ENCODE data around the gene GCNT3. TPM values are rescaled to one million over a fixed set of nuclear protein-coding genes. Genes with fewer than 3 reads are reported as not detected.
"Not testable (repeated sequence)": the region's sequence is repeated elsewhere in the genome, so short reads cannot be mapped to it uniquely, and the experiment has no call there.

GCNT3 gene
- total RNA-seq, 4 donors from 2014 or later = 1.5 TPM; not detected in 3

DNA sequence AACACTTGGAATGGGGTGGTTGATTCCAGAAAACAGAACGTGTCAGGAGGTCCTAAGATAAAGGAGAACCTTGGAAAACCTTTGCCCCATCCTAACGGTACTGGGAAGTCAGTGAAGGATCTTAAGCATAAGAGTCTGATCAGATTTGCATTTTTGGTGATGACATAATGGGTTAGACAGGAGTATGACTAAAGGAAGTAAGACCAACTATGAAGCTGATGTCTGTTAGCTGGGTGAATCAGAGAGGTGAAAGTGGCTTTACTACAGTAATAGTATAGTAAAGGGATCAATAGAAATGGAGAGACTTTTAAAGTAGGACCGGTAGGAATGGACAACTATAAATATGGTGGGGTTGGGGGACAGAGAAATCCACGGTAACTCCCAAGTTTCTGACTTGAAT is 33.2 kb downstream of the GCNT3 start:
- intact Hi-C loops (cut with DNase I; ENCODE audit: low total_unique reads) = no loop called here
- TF ChIP-seq, protein P1, sequence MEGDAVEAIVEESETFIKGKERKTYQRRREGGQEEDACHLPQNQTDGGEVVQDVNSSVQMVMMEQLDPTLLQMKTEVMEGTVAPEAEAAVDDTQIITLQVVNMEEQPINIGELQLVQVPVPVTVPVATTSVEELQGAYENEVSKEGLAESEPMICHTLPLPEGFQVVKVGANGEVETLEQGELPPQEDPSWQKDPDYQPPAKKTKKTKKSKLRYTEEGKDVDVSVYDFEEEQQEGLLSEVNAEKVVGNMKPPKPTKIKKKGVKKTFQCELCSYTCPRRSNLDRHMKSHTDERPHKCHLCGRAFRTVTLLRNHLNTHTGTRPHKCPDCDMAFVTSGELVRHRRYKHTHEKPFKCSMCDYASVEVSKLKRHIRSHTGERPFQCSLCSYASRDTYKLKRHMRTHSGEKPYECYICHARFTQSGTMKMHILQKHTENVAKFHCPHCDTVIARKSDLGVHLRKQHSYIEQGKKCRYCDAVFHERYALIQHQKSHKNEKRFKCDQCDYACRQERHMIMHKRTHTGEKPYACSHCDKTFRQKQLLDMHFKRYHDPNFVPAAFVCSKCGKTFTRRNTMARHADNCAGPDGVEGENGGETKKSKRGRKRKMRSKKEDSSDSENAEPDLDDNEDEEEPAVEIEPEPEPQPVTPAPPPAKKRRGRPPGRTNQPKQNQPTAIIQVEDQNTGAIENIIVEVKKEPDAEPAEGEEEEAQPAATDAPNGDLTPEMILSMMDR (IDR thresholded peaks at IDR 0.05) = no peak
- TF ChIP-seq POLR2A (IDR thresholded peaks at IDR 0.05) = no peak
- WGBS, 2 donors = 88 to 92% methylated on average over 4 of the region's 4 CpGs
- no peak overlapping the region for H3K4me3 ChIP-seq (ENCODE audit: low read depth, poor library complexity, severe bottlenecking)
- DNase-seq (ENCODE audit: low spot score in 2 of 2) = no peak

DNA sequence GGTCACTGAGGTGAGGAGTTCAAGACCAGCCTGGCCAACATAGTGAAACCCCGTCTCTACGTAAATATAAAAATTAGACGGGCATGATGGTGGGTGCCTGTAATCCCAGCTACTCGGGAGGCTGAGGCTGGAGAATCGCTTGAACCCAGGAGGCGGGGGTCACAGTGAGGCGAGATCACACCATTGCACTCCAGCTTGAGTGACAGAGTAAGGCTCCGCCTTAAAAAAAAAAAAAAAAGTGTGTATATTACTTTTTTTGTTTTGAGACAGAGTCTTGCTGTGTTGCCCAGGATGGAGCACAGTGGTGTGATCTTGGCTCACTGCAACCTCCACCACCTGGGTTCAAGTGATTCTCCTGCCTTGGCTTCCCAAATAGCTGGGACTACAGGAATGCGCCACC is 34.2 kb downstream of the GCNT3 start:
- DNase-seq (ENCODE audit: low spot score in 2 of 2); intact Hi-C loops (cut with DNase I; ENCODE audit: low total_unique reads); H3K4me3 ChIP-seq (ENCODE audit: low read depth, poor library complexity, severe bottlenecking): not testable (repeated sequence)
- WGBS, 2 donors = 95 to 97% methylated on average over 9 of the region's 9 CpGs

DNA sequence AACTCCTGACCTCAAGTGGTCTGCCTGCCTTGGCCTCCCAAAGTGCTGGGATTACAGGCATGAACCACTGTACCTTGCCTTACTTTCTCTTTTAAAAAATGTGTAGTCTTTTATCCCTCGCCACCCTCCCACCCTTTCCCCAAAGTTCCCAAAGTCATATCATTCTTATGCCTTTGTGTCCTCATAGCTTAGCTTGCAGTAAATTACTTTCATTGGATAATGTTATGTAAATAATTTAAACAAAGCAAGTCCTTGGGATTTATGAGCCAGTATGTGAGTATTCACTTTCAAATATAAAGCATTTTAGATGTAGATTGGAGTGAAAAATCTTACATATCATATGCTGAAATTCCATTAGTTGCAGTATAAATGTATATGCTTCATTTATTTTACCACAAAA is 34.7 kb downstream of the GCNT3 start:
- WGBS, 2 donors = 95 to 100% methylated on average over 1 of the region's 1 CpG

DNA sequence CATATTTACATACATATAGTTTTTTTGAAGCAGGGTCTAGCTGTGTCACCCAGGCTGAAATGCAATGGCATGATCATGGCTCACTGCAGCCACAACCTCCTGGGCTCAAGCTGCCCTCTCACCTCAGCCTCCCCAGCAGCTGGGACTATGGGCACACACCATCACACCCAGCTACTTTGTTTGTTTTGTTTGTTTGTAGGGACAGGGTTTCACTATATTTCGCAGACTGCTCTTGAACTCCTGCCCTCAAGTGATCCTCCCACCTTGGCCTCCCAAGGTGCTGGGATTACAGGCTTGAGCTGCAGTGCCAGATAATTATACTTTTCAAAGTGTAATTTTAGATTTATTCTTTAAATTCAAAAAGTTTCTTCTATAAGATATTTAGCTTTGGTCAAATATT is 35.5 kb downstream of the GCNT3 start:
- no peak for DNase-seq (ENCODE audit: low spot score in 2 of 2)
- 97 to 100% methylated on average over 1 of the region's 1 CpG for WGBS, 2 donors
- H3K4me3 ChIP-seq (ENCODE audit: low read depth, poor library complexity, severe bottlenecking) = no peak overlapping the region
- intact Hi-C loops (cut with DNase I; ENCODE audit: low total_unique reads) = no loop called here
- no peak for TF ChIP-seq POLR2A (IDR thresholded peaks at IDR 0.05)
- TF ChIP-seq, protein P1 (IDR thresholded peaks at IDR 0.05) = no peak

More for the DNA sequence above, 34.7 kb downstream of the GCNT3 start:
- no peak for DNase-seq (ENCODE audit: low spot score in 2 of 2)
- no peak overlapping the region for H3K4me3 ChIP-seq (ENCODE audit: low read depth, poor library complexity, severe bottlenecking)
- intact Hi-C loops (cut with DNase I; ENCODE audit: low total_unique reads) = no loop called here
- no peak for TF ChIP-seq POLR2A (IDR thresholded peaks at IDR 0.05)
- TF ChIP-seq, protein P1 (IDR thresholded peaks at IDR 0.05) = no peak

DNA sequence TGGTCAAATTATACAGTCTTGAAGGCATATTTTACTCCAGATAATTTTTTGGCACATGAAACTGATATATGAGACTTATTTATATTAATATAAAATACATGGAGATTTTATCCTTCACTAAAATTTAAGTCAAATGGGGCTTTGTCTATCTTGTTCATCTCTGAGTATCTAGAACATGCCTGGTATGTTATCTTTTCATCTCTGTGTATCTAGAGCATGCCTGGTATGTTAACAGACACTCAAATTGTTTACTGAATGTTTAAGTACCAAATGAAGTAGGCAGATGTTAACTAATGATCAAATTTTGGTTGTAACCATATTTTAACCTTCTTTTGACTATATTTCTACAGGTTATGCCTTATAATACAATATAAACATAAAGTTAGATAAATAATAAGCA is 38.0 kb downstream of the GCNT3 start:
- intact Hi-C loops (cut with DNase I; ENCODE audit: low total_unique reads) = no loop called here
- no peak for DNase-seq (ENCODE audit: low spot score in 2 of 2)
- no peak overlapping the region for H3K4me3 ChIP-seq (ENCODE audit: low read depth, poor library complexity, severe bottlenecking)
- TF ChIP-seq, protein P1 (IDR thresholded peaks at IDR 0.05) = no peak
- TF ChIP-seq POLR2A (IDR thresholded peaks at IDR 0.05) = no peak

DNA sequence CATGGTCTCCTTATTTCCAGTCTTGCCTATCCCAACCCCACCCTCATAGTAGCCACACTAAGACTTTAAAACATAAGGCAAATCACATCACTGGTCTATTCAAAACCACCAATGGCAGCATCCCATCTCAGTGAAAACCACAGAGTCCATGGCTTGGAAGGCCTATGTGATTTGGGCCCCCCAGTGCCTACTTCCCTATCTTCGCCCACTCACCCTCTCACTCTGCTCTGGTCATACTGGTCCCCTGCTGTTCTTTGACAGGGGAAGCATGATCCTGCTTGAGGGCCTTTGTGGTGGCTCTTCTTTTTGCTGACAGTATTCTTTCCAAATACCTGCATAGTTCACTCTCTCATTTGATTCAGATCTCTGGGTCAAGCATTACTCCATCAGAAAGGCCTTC is 42.5 kb downstream of the GCNT3 start:
- TF ChIP-seq, protein P1 (IDR thresholded peaks at IDR 0.05) = no peak
- no peak for TF ChIP-seq POLR2A (IDR thresholded peaks at IDR 0.05)
- no peak overlapping the region for H3K4me3 ChIP-seq (ENCODE audit: low read depth, poor library complexity, severe bottlenecking)
- 100% methylated on average over 1 of the region's 1 CpG for WGBS, 2 donors
- intact Hi-C loops (cut with DNase I; ENCODE audit: low total_unique reads) = no loop called here
- DNase-seq (ENCODE audit: low spot score in 2 of 2) = no peak

Measured in lower leg skin (tissue), 4 donors.